Mammary epithelial cell (primary cell): ENCODE results near the gene OR2V1.

Experiments
- CTCF ChIP-seq, 2 donors: IDR thresholded peaks in 1 of 2; conservative IDR thresholded peaks in 1 of 2; 2 replicates each; pipeline ENCODE4 v1.5.1; 2011 to 2012; ENCODE audit warnings: inconsistent platforms in 2 of 2, low read length in 2 of 2, mild to moderate bottlenecking in 2 of 2, control low read depth in 1 of 2, low read depth in 1 of 2; ENCODE audit not compliant: insufficient read depth in 1 of 2; ENCODE audit errors: extremely low read depth in 1 of 2
- EZH2 ChIP-seq: IDR thresholded peaks from 2 replicates; pipeline ENCODE4 v1.6.1; 2012; ENCODE audit warnings: low read length, inconsistent platforms, borderline replicate concordance

- TF ChIP-seq CTCF (conservative IDR thresholded peaks at IDR 0.05 in 1 of 2, IDR thresholded peaks at IDR 0.05 in 1 of 2; ENCODE audit: extremely low read depth in 1 of 2, insufficient read depth in 1 of 2, low read depth in 1 of 2, low read length in 2 of 2) (no peak), EZH2 (no peak)
Measured at GRCh38 chr5:181176254-181176952, 45.4 kb upstream of the OR2V1 start.
